Endothelial cell of umbilical vein (primary cell): ENCODE data around the gene HOXD8. TPM values are rescaled to one million over a fixed set of nuclear protein-coding genes. Genes with fewer than 3 reads are reported as not detected.

Experiments used
- BruUV-seq: library from RNA; stranded (reverse); fragments of 400-500 nt; replicated peaks from 2 replicates; lab custom pipeline; 2021; lab: Mats Ljungman, UMichigan
- CTCF ChIA-PET: fragments of 300-600, 350-600 bp; sonication (Branson Sonifier 250); formaldehyde crosslinking; loops from one replicate; lab custom pipeline; 2021; ENCODE audit warnings: antibody characterized with exemption, inconsistent platforms; lab: Charles Lee
- POLR2A ChIA-PET: fragments of 300-600, 350-600 bp; sonication (Branson Sonifier 250); formaldehyde crosslinking; loops from one replicate; lab custom pipeline; 2021; ENCODE audit warnings: antibody characterized with exemption, inconsistent platforms; lab: Charles Lee
- DNase-seq: peaks from one replicate; pipeline ENCODE4 v3.0.0-alpha.2; 2011; ENCODE audit warnings: low read depth, low spot score
- FAIRE-seq: peaks from 2 replicates; lab custom pipeline; 2011; peaks lifted over from hg19 to GRCh38; lab: Jason Lieb, UNC
- H2AFZ ChIP-seq: 2 replicates; pipeline ENCODE4 v1.6.0; 2012; ENCODE audit warnings: low read depth, low read length, control low read depth, inconsistent platforms
- H3K27ac ChIP-seq: 2 replicates; pipeline ENCODE4 v1.5.1; 2011; ENCODE audit warnings: low read depth, mild to moderate bottlenecking, control low read depth, low read length, moderate library complexity; ENCODE audit not compliant: insufficient read depth
- H3K27me3 ChIP-seq, 2 experiments: 2 replicates each; pipeline versions ENCODE4 v1.6.0 to v1.6.1; 2011; ENCODE audit warnings: low read length in 2 of 2, mixed read lengths in 1 of 2; ENCODE audit not compliant: control insufficient read depth in 2 of 2, insufficient read depth in 2 of 2
- H3K36me3 ChIP-seq, 2 experiments: 2 replicates in 1 of 2; 3 replicates in 1 of 2; pipeline ENCODE4 v1.5.1; 2011; ENCODE audit warnings: low read length in 2 of 2, mild to moderate bottlenecking in 1 of 2, moderate library complexity in 1 of 2; ENCODE audit not compliant: control insufficient read depth in 2 of 2, insufficient read depth in 2 of 2; ENCODE audit errors: extremely low read depth in 1 of 2
- H3K4me1 ChIP-seq: 3 replicates; pipeline ENCODE4 v1.5.1; 2011; ENCODE audit warnings: mild to moderate bottlenecking, low read length; ENCODE audit not compliant: control insufficient read depth, insufficient read depth; ENCODE audit errors: extremely low read depth
- H3K4me2 ChIP-seq: 2 replicates; pipeline ENCODE4 v1.6.1; 2011; ENCODE audit warnings: low read length, control low read depth, mixed read lengths; ENCODE audit not compliant: insufficient read depth
- H3K4me3 ChIP-seq, 3 experiments: fragments of 200-600 bp in 1 of 3; sonication (generic), shearing (Covaris generic) in 1 of 3; replicated peaks in 1 of 3; 2 replicates each; pipeline ENCODE4 v1.5.1; 2011 to 2016; ENCODE audit warnings: control low read depth in 3 of 3, low read length in 3 of 3, mild to moderate bottlenecking in 2 of 3, inconsistent platforms in 1 of 3, low read depth in 1 of 3, moderate library complexity in 1 of 3; ENCODE audit not compliant: insufficient read depth in 1 of 3
- H3K79me2 ChIP-seq: 2 replicates; pipeline ENCODE4 v1.6.0; 2012; ENCODE audit warnings: low read length, inconsistent platforms; ENCODE audit not compliant: control insufficient read depth, insufficient read depth
- H3K9ac ChIP-seq: replicated peaks from 2 replicates; pipeline ENCODE3; 2011; ENCODE audit warnings: low read length, control low read depth; ENCODE audit not compliant: insufficient read depth; ENCODE audit errors: extremely low read depth
- H3K9me1 ChIP-seq: replicated peaks from 3 replicates; pipeline ENCODE4 v1.6.0; 2011; ENCODE audit warnings: mild to moderate bottlenecking, low read length; ENCODE audit not compliant: control insufficient read depth, insufficient read depth; ENCODE audit errors: extremely low read depth
- H3K9me3 ChIP-seq: replicated peaks from 2 replicates; pipeline ENCODE4 v1.5.1; 2012; ENCODE audit warnings: low read length, inconsistent platforms; ENCODE audit not compliant: control insufficient read depth, insufficient read depth
- H4K20me1 ChIP-seq: replicated peaks from 2 replicates; pipeline ENCODE3; 2011; ENCODE audit warnings: mild to moderate bottlenecking, low read length; ENCODE audit not compliant: control insufficient read depth, insufficient read depth; ENCODE audit errors: extremely low read depth
- CTCF ChIP-seq, 2 donors: IDR thresholded peaks; 1 replicate in 1 of 2; 2 replicates in 1 of 2; pipeline ENCODE4 v1.5.1; 2011; ENCODE audit warnings: low read length in 2 of 2, mild to moderate bottlenecking in 2 of 2, moderate library complexity in 2 of 2, control low read depth in 1 of 2, inconsistent platforms in 1 of 2, low read depth in 1 of 2; ENCODE audit not compliant: insufficient read depth in 1 of 2; ENCODE audit errors: extremely low read depth in 1 of 2
- EZH2 ChIP-seq: IDR thresholded peaks from 2 replicates; pipeline ENCODE4 v1.6.1; 2012; ENCODE audit warnings: borderline replicate concordance, low read depth, mild to moderate bottlenecking, moderate library complexity, low read length, inconsistent platforms; ENCODE audit not compliant: severe bottlenecking
- FOS ChIP-seq: IDR thresholded peaks from 2 replicates; pipeline ENCODE4 v1.6.1; 2011; ENCODE audit warnings: mild to moderate bottlenecking, low read length, moderate library complexity, borderline replicate concordance; ENCODE audit not compliant: insufficient read depth
- GATA2 ChIP-seq: IDR thresholded peaks from 2 replicates; pipeline ENCODE4 v1.7.0; 2011; ENCODE audit warnings: low read depth, mild to moderate bottlenecking, moderate library complexity, mixed read lengths, low read length; ENCODE audit not compliant: insufficient read length, insufficient read depth
- JUN ChIP-seq: IDR thresholded peaks from 2 replicates; pipeline ENCODE4 v1.6.1; 2011; ENCODE audit warnings: borderline replicate concordance, low read depth; ENCODE audit not compliant: insufficient read length, insufficient read depth
- MYC ChIP-seq: IDR thresholded peaks from one replicate; pipeline ENCODE4 v1.6.1; 2011; ENCODE audit warnings: mild to moderate bottlenecking, low read depth, low read length
- POLR2A ChIP-seq: IDR thresholded peaks from 2 replicates; pipeline ENCODE4 v1.6.1; 2012; ENCODE audit warnings: low read depth, mild to moderate bottlenecking, control low read depth, low read length
- POLR2AphosphoS5 ChIP-seq: IDR thresholded peaks from 2 replicates; pipeline ENCODE4 v1.6.1; 2012; ENCODE audit warnings: low read depth, mild to moderate bottlenecking, control low read depth, low read length, moderate library complexity; ENCODE audit not compliant: insufficient read depth
- dilution Hi-C: fragments of 300-500 bp; cut with MboI; formaldehyde crosslinking; loops from one replicate; pipeline ENCODE4 v1.15.0; 2019; ENCODE audit warnings: low sequenced_read_pairs; ENCODE audit not compliant: extremely low pct_ligation_motif_present
- intact Hi-C: fragments of 100-400 bp; cut with micrococcal nuclease; formaldehyde crosslinking; loops from one replicate; pipeline ENCODE4 v1.10.0; 2022
- polyA plus RNA-seq, 4 experiments: library from polyadenylated mRNA; depleted of rRNA in 3 of 4; stranded (reverse) in 3 of 4; unstranded in 1 of 4; fragments of >200 nt; gene quantifications; 2 replicates each; pipeline versions ENCODE4 v1.2.1 to v1.2.3, GENCODE V29; 2011 to 2012; ENCODE audit warnings: missing spikeins in 1 of 4
- total RNA-seq: library from RNA; stranded (reverse); gene quantifications from 2 replicates; pipeline ENCODE4 v1.2.3, GENCODE V29; 2021
- TF ChIP-seq, protein P1 (sequence below): IDR thresholded peaks from 2 replicates; pipeline ENCODE4 v1.6.1; 2011; ENCODE audit not compliant: insufficient read depth, insufficient read length

Gene HOXD8
- total and polyA plus RNA-seq, 2 donors (not counting 3 experiments of a cell fraction or from before 2014, with no cell fraction given), result 6.4 to 15.6 TPM

DNA sequence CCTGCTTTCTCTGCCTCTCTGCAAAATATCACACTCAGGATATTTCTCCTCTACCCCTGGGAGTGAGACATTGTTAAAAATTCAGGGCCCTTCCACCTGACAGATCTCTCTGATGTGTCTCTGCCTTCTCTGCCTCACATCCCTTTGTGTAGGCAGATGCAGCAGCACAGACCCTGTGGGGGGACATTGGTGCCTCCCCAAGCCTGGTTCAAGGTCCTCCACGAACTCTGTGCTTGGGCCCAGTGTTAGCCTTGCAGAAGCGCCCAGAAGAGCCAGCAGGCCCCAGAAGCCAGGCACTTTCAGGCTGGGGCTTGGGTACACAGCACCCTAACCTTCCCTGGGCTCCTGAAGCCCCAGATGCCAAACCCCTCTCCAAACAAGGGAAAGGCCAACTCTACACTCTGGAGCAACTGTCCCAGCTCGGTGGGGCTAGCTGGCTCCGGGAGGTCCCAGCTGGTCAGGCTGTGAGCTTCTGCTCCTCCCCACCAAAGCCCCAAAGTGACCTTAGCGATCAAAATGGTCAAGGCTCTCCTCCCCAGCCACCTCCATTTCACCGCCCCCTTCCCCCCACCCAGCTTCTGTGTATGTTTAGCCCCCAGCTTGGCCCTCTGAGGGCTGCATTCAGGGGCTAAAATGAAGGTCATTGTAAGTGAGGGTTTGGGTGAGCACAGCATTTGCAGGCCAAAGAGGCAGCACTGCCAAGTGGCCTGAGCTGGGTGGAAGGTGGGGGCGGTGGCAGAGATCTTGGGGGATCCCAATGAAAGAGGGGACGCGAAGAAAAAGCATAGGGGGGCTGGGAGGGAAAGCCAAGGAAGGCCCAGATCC, 4.3 kb upstream of the HOXD8 start:
- Histone ChIP-seq H3K27me3 (peaks cover 20 to 26% of the 10 kb centered on the region in 2 experiments), H3K4me3 (no peak overlapping the region), H3K4me1 (peaks cover 31% of the 10 kb centered on the region), H2AFZ (no peak overlapping the region), H3K4me2 (no peak overlapping the region), H3K79me2 (no peaks in the 10 kb centered on the region), H3K27ac (no peak overlapping the region), H3K9ac (no peak overlapping the region), H3K9me1 (no peaks in the 10 kb centered on the region), H4K20me1 (no peaks in the 10 kb centered on the region), H3K36me3 (no peaks in the 10 kb centered on the region), H3K9me3 (no peaks in the 10 kb centered on the region)
- intact Hi-C loops, result loop anchor here (5.0 kb wide), 2 partner anchors 932 to 1632 kb away; no protein-coding TSS in a partner anchor
- POLR2A ChIA-PET, result interaction anchor here (0.5 kb wide), 1 partner anchor 513 kb away, joined by 8 read pairs; no protein-coding TSS in a partner anchor
- no peak for DNase-seq
- no peak for FAIRE-seq
- no peak for TF ChIP-seq EZH2
- no peak for TF ChIP-seq CTCF (IDR thresholded peaks at IDR 0.05; ENCODE audit: extremely low read depth in 1 of 2, insufficient read depth in 1 of 2, low read depth in 1 of 2, low read length in 2 of 2)
- BruUV-seq, result no TSS peak
- CTCF ChIA-PET, result interaction anchor here (0.6 to 10.1 kb wide), 10 partner anchors 294 to 1038 kb away, joined by 4 to 458 read pairs (median 80); no protein-coding TSS in a partner anchor
- dilution Hi-C loops, result loop anchor here (25.0 kb wide), 1 partner anchor 512 kb away; no protein-coding TSS in a partner anchor

DNA sequence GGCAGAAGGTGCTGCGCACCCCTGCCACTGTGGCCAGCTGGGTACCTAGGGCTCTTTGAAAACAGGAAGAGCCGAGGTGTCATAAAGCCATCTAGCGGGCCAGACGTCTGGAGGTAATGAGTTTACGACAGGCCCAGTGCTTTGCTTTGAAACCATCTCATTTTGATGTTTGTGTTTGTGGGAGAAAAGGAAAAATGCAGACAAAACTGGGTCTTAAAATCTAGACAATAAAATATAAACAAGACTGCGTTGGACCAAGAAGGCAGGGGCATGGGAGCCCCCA, 3.8 kb upstream of the HOXD8 start:
- H3K4me1 ChIP-seq, result peaks cover 31% of the 10 kb centered on the region
- no peak overlapping the region for H3K4me2 ChIP-seq
- H3K9me3 ChIP-seq, result no peaks in the 10 kb centered on the region
- intact Hi-C loops, result loop anchor here (5.0 kb wide), 2 partner anchors 932 to 1632 kb away; no protein-coding TSS in a partner anchor
- no peaks in the 10 kb centered on the region for H3K36me3 ChIP-seq
- no peak for TF ChIP-seq POLR2A
- no peak for TF ChIP-seq MYC
- no peak for TF ChIP-seq JUN
- no peak for TF ChIP-seq POLR2AphosphoS5
- no peak for TF ChIP-seq GATA2
- TF ChIP-seq EZH2, result no peak
- TF ChIP-seq CTCF (IDR thresholded peaks at IDR 0.05; ENCODE audit: extremely low read depth in 1 of 2, insufficient read depth in 1 of 2, low read depth in 1 of 2, low read length in 2 of 2), result no peak
- TF ChIP-seq, protein P1, sequence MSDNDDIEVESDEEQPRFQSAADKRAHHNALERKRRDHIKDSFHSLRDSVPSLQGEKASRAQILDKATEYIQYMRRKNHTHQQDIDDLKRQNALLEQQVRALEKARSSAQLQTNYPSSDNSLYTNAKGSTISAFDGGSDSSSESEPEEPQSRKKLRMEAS, result no peak
- TF ChIP-seq FOS, result no peak
- H4K20me1 ChIP-seq, result no peaks in the 10 kb centered on the region
- H3K27ac ChIP-seq, result no peak overlapping the region
- peaks cover 4% of the 10 kb centered on the region for H3K79me2 ChIP-seq
- no peaks in the 10 kb centered on the region for H3K9me1 ChIP-seq
- POLR2A ChIA-PET, result interaction anchor here (0.5 kb wide), 1 partner anchor 513 kb away, joined by 8 read pairs; no protein-coding TSS in a partner anchor
- H3K9ac ChIP-seq, result no peak overlapping the region
- CTCF ChIA-PET, result interaction anchor here (3.2 to 10.1 kb wide), 10 partner anchors 14 to 1037 kb away, joined by 23 to 458 read pairs (median 84); no protein-coding TSS in a partner anchor
- dilution Hi-C loops, result loop anchor here (25.0 kb wide), 1 partner anchor 512 kb away; no protein-coding TSS in a partner anchor
- DNase-seq (no peak), FAIRE-seq (no peak)
- H3K4me3 ChIP-seq, result no peak overlapping the region
- BruUV-seq, result no TSS peak
- H3K27me3 ChIP-seq, result peaks cover 14 to 20% of the 10 kb centered on the region in 2 experiments
- H2AFZ ChIP-seq, result no peak overlapping the region
